Activated CD4-positive, CD25-positive, alpha-beta regulatory T cell treated with anti-CD3 and anti-CD28 coated beads, Interleukin-2, amount 50 U/mL, for 24 hours (primary cell): Measurements from ENCODE around the gene SLC26A1.
"Not testable (repeated sequence)": the region's sequence is repeated elsewhere in the genome, so short reads cannot be mapped to it uniquely, and the experiment has no call there.

ENCODE experiments used
- ATAC-seq, 2 donors: fragments of 150-1000 bp; cut with Tn5 transposase; one replicate each; pipeline ENCODE4 v1.10.0; 2021; ENCODE audit warnings: mild to moderate bottlenecking in 1 of 2, moderate library complexity in 1 of 2

The SLC26A1 gene

DNA sequence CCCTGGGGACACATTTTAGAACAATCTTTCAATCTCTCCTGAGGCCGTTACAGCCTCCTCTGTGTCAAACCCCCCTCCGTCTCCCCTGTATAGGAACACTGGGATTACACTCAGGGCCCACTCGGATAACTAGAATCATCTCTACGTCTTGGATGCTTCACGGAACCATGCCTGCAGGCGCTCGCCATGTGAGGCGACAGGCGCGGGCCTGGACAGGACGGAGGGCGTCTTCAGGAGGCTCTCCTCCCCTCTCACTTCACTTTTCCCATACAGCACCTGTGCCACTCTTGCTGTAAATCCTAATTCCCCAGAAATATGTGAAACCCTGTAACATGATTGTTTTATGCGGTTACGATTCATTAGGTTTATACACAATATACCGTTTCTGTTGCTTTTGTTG is 10.4 kb downstream of the SLC26A1 start:
- no peak for ATAC-seq

GRCh38 chr4:982291-982690 is 10.9 kb downstream of the SLC26A1 start:
- ATAC-seq, result no peak

DNA sequence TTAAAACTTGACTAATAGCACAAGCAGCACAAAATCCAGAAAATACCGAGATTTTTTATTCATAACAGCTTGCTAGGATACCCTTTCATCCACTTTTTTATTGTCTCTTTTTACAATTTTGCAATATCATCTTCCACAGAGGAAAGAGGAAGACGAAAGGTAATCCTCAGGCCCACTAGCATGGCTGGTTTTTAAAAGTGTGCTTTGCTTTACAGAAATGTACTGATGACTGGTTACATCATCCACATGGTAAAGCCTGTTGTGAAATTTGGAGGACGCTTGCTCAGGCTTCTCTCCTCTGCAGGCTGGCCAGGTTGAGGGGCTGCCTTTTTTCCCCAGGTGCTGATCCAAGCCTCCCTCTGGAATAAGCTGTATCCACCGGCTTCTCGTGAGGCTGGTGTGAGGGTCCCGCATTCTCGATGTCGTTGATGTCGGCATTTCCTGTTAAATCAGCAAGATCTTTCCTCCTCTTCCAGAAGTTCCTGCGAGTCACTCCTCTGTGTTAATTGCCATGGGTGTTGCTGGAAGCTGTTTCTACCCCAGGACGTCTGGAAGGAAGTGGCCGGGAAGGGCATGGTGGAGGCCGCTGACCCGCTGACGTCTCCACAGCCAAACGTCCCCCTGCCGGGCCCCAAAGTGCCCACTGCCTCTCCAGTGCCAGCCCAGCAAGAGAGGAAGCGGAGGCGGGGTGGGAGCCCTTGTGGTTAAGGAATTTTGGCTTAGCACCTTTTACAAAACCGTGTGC is 14.1 kb downstream of the SLC26A1 start:
- ATAC-seq, result no peak

GRCh38 chr4:976016-976415 is 17.2 kb downstream of the SLC26A1 start:
- ATAC-seq, result not testable (repeated sequence)

- no peak for ATAC-seq
Observed at GRCh38 chr4:974668-975067, 18.5 kb downstream of the SLC26A1 start.

- ATAC-seq, result peak; percentile 90 to 94
Observed at GRCh38 chr4:973431-974397, 19.5 kb downstream of the SLC26A1 start, which contains the start of gene DGKQ. DGKQ (minus strand) TSS chr4:973569; CDS start chr4:973482, 87 bp downstream.

DNA sequence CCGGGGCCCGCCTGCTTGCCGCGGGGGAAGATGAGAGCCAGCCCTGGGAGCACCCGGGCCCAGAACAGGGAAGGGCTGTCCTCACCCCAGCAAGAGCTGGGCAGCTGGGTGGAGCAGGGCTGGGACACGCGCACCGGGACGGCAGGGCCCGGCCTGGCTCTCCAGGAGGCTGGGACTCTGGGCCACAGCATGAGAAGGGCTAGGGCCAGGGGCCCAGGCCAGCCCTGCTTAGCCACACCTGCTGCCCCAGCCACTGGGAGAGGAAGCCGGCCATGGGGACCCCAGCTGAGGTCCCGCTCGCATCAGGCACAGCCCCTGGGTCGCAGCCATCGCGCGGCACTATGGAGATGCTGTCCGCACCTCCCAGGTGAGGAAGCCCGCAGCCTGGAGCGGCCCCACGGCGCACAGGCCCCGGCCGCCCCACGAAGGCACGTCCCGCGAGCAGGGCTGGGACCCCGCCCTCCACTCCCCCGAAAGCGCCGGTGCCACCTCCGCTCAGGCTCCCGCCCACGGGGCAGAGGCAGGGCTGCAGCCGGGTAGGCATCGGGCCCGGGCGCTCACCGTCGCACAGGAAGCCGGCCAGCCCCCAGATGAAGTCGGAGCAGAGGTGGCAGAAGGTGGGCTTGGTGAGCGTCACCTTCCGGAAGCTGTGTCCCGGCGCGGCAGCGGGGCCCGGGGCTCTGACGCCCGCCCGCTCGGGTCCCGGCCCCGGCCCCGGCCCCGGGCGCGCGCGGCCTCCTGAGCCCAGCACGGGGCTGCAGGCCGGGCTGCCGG is 20.4 kb downstream of the SLC26A1 start:
- ATAC-seq, result peak; percentile 51 to 57

- no peak for ATAC-seq
Observed at GRCh38 chr4:971666-972500, 21.3 kb downstream of the SLC26A1 start.

DNA sequence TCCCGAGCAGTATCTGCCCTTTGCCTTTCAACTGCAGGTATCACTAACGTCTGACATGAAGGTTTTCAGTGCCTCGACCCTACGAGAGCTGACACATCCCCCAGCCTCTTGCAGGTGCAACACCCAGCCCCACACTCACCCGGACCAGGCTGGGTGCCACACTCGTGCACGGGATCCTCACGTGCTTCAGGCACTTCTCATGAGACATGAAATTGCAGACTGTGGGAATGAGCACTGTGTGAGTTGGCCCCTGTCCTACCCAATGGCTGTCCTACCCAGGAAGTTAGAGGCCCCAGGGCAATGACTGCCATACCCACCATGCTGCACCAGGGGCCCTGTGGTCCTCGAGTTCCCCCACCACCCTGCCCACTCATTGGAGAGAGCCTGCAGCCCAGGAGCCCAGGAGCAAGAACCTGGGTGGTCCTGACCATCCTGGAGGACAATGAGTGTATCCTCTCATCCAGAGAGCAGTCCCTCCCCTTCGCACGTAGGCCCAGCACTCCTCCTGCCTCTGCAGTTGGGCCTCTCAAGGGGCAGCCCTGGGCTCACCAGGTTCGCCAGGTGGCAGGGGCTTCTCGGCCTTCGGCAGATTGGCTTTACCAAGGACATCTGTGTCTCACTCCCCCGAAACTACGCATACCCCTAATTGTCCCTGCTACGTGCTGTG is 22.2 kb downstream of the SLC26A1 start:
- no peak for ATAC-seq

DNA sequence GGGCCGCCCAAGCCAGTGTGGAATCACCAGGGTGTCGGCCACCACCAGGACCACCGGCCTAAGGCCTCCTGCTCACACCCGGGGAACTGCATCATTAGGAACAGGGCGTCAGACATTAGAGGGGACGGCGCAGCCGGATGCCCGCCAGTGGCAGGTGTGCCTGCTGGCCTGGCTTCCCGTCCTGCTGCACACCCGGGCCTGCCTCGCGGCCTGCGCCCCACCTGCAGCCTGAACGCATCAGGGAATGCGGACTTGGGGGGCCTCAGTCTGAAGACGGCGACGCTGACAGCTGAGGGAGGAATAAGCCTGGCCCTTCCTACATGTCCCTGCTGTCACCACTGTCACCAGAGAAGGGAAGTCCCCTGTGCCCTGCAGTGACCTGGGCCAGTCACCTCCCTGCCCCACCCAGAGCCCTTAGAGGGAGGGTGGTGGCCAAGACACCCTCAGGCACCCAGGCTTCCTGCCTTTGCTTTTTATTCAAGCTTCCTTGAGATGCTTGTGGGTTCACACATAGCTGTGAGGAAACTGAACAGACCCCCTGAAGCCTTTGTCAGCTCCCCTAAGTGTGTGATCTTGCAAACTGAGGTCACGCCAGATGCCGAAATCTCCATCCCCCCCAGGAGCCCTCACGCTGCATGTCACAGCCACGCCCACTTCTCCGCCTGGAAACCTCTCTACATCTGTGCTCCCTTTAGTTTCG is 23.0 kb downstream of the SLC26A1 start:
- no peak for ATAC-seq

- no peak for ATAC-seq
Observed at GRCh38 chr4:968621-969394, 24.4 kb downstream of the SLC26A1 start.

DNA sequence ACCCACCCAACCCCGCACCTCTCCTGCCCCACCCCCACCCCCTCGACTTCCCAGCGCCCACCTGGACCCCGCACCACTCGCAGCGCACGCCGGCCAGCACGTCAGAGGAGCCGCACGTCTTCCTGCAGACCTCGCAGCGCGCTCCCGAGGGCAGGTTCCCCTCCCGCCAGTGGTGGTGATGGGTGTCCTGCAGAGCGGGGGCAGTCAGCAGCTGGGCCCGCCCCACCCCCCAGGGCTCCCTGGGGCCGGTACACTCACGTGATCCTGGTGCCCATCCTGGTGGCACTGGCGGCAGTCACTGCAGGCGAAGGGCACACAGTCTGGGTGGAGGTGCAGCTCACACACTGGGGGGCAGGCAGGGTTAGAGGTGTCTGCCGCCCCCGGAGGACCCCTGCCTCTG is 25.0 kb downstream of the SLC26A1 start:
- ATAC-seq, result no peak

DNA sequence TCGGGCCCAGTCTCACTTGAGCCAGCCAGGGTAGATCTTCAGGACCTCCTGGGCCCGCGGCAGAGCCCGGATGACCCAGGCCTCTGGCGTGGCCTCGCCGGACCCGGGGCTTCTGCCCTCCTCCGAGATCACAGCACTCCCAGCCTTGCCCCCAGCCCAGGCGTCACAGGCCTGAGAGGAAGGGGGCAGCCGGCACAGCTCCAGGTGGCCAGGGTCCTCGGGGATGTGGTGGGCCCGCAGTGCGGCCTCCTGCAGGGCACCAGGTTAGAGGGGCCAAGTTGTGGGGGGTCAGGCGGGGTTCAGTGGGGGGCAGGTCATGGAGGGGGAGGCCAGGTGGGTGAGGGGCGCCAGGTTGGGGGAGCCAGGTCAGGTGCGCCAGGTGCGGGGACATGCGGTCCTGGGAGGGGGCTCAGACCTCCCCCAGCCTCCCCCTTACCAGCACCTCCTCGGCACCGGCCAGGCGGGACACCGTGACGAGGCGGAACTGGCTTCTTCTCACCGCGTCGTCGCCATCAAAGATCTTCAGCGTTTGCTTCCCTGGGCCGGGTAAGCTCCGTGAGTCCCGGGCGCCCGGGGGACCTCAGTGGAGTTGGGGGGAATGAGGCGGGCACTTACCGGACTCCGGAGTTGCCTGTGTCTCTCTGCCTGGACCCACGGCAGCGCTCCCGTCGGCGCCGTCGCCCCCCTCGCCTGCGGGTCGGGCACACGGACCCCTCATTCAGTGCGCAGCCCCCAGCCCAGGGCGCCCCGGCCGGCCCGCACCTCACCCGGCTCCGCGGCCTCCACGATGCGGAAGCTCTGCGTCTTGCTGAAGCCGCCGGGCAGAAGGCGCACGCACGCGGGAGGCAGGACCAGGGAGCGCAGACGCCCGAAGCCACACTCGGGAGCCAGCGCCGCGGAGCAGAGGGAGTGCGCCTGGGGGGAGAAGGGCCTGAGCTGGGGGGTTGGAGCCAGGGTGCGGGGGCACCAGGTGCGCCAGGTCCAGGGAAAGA is 25.8 kb downstream of the SLC26A1 start:
- no peak for ATAC-seq

DNA sequence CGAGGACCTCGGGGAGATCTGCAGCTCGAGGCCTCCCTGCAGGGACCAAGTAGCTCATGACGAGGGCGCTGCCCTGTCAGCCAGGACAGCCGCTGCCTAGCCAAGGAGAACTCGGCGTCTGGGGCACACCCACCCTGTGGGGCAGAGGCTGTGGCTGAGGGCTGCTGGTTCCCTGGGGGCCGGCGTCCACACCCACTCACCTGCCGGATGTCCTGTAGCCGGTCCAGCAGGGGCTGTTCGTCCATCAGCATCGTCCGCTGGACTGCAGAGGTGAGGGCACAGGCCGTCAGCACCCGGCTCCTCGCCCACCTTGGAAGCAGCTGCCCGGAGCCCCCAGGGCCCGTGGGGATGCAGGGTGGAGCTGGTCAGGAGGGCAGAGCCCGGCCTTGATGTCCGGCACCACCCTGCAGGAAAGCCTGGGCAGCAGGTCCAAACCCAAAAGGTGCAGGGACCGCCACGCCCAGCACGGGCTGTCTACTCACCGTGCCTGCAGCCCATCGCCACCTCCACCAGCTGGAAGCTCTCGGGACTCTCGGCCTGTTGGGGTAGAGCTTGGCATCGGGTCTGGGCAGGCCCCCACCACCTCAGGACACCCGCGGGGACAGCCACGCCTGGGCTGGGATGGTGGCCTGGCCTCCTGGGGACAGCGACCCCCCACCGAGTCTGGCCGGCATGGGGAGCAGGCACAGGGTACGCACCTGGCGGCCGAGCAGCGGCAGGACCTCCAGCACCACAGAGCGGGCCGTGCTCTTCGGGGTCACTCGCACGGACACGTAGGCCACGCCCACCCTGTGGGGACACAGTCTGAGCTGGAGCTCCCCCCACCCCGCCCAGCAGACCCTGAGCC is 26.7 kb downstream of the SLC26A1 start:
- no peak for ATAC-seq

DNA sequence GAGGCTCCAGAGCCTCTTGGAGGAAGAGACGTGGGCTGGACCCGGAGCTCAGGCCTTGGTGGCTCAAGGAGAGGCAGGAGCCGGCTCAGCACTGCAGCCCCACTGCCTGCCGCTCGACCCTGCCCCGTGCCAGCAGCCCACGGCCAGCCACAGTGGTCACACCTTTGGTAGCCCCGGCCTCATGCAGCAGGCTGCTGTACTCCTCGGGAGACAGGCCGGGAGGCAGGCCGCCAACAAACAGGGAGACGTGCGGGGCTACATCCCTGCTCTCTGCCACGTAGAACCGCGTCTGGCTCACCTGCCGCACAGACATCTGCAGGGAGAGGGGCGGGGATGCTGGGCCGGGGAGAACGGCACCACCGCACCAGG is 27.5 kb downstream of the SLC26A1 start:
- ATAC-seq, result no peak

DNA sequence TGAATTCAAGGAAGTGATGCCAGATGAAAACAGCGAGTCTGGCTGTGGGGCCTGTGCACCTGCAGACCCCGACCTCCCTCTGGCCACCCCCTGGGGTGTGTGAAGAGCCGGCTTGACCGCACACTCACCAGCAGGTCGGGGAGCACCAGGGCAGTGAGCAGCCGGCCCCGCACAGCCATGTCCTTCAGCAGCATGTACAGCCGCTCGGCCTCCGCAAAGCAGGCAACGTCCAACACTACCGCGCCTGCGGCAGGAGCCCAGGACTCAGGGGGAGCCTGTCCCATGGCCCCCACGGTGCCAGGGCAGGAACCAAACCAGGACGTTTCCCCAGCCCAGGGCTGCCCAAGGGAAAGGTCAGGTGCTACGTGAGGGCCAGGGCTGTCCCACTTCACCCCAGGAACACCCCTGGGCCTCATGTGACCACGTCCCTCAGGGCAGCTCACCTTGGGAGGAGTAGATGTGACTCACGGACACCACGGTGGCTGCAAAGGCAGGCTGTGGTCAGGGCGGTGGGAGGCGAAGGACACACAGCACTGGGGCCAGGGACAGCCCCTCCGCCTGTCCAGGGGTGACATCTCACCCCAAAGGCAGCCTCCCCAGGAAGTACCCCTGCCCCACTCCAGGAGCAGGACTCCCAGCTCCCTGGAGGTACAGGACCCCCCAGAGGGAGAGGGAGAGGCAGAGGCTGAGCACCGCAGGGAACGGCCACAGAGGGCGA is 28.0 kb downstream of the SLC26A1 start:
- no peak for ATAC-seq
